SIG-M5 (cell line): ENCODE results near the gene TMEM176B.
"Not testable (repeated sequence)": the region's sequence is repeated elsewhere in the genome, so short reads cannot be mapped to it uniquely, and the experiment has no call there.

Source experiments
- DNase-seq: peaks from one replicate; lab custom pipeline; 2025; lab: John Stamatoyannopoulos, UW

TMEM176B gene

GRCh38 chr7:150823043-150823442 lies 22.9 kb upstream of the TMEM176B start:
- no peak for DNase-seq

GRCh38 chr7:150820578-150821198 lies 20.5 kb upstream of the TMEM176B start:
- DNase-seq = no peak

- no peak for DNase-seq
Observed at GRCh38 chr7:150820148-150820547, 20.0 kb upstream of the TMEM176B start.

- no peak for DNase-seq
Observed at GRCh38 chr7:150818971-150819370, 18.8 kb upstream of the TMEM176B start.

GRCh38 chr7:150814328-150815001 lies 14.3 kb upstream of the TMEM176B start:
- no peak for DNase-seq

GRCh38 chr7:150807616-150808438 lies 7.7 kb upstream of the TMEM176B start:
- not testable (repeated sequence) for DNase-seq

- no peak for DNase-seq
Observed at GRCh38 chr7:150806863-150807262, 6.7 kb upstream of the TMEM176B start.

GRCh38 chr7:150806454-150806853 lies 6.3 kb upstream of the TMEM176B start:
- no peak for DNase-seq

GRCh38 chr7:150805864-150806263 lies 5.7 kb upstream of the TMEM176B start:
- no peak for DNase-seq

- no peak for DNase-seq
Observed at GRCh38 chr7:150804802-150805201, 4.6 kb upstream of the TMEM176B start.

GRCh38 chr7:150803161-150803860 lies 3.1 kb upstream of the TMEM176B start:
- DNase-seq = no peak

GRCh38 chr7:150801946-150802771 lies 2.0 kb upstream of the TMEM176B start:
- no peak for DNase-seq

- DNase-seq = no peak
Observed at GRCh38 chr7:150801242-150801945, 1.2 kb upstream of the TMEM176B start.

GRCh38 chr7:150800581-150801241 lies 547 bp upstream of the TMEM176B start, which contains the start of gene TMEM176A:
TMEM176A (plus strand) TSS chr7:150800769; CDS start chr7:150801551, 782 bp downstream.
- DNase-seq = no peak

- no peak for DNase-seq
Observed at GRCh38 chr7:150799156-150799555, 1.0 kb downstream of the TMEM176B start.

GRCh38 chr7:150797661-150798060 lies 2.5 kb downstream of the TMEM176B start:
- no peak for DNase-seq

- no peak for DNase-seq
Observed at GRCh38 chr7:150793569-150794238, 6.5 kb downstream of the TMEM176B start.

- DNase-seq = no peak
Observed at GRCh38 chr7:150791746-150792452, 8.3 kb downstream of the TMEM176B start.

GRCh38 chr7:150791304-150791703 lies 8.9 kb downstream of the TMEM176B start:
- no peak for DNase-seq
